ENCODE measurements around the gene PSMD12.
"Not testable (repeated sequence)": the region's sequence is repeated elsewhere in the genome, so short reads cannot be mapped to it uniquely, and the experiment has no call there.

The PSMD12 gene

GRCh38 chr17:67399676-67400075 lies 33.3 kb upstream of the PSMD12 start:
- Histone ChIP-seq H3K9ac (ENCODE audit: low read depth, low read length) (no peak overlapping the region), H3K36me3 (ENCODE audit: insufficient read depth, low read length) (no peaks in the 10 kb centered on the region), H3K4me1 (ENCODE audit: insufficient read depth, low read length) (peaks cover 17% of the 10 kb centered on the region), H3K9me3 (ENCODE audit: control insufficient read depth, insufficient read depth, low read length) (no peaks in the 10 kb centered on the region)

- Histone ChIP-seq H3K36me3 (ENCODE audit: insufficient read depth, low read length) (no peaks in the 10 kb centered on the region), H3K9ac (ENCODE audit: low read depth, low read length) (no peak overlapping the region), H3K4me1 (ENCODE audit: insufficient read depth, low read length) (peaks cover 4% of the 10 kb centered on the region), H3K9me3 (ENCODE audit: control insufficient read depth, insufficient read depth, low read length) (no peaks in the 10 kb centered on the region)
Observed at GRCh38 chr17:67393809-67394397, 27.5 kb upstream of the PSMD12 start.

DNA sequence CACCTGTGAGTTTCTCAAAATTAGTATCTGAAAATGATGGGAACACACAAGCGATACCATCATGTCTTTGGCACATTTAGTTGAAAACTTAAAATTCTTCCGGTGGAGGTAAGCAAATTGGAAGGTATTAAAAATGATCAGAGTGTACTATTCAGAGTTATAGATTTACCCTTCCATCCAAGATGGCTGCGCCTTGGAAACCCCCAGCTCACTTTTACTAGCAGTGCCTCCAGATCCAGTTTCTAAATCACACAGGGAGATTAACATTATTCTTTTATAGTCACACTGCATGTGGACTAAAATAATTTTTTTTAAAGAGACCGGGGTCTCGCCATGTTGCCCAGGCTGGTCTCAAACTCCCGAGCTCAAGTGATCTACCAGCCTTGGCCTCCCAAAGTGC lies 25.7 kb upstream of the PSMD12 start:
- peaks cover 4% of the 10 kb centered on the region for H3K4me1 ChIP-seq (ENCODE audit: insufficient read depth, low read length)
- no peak overlapping the region for H3K9ac ChIP-seq (ENCODE audit: low read depth, low read length)
- no peaks in the 10 kb centered on the region for H3K36me3 ChIP-seq (ENCODE audit: insufficient read depth, low read length)
- no peaks in the 10 kb centered on the region for H3K9me3 ChIP-seq (ENCODE audit: control insufficient read depth, insufficient read depth, low read length)

GRCh38 chr17:67390646-67391361 lies 24.4 kb upstream of the PSMD12 start:
- no peaks in the 10 kb centered on the region for H3K36me3 ChIP-seq (ENCODE audit: insufficient read depth, low read length)
- peaks cover 4% of the 10 kb centered on the region for H3K4me1 ChIP-seq (ENCODE audit: insufficient read depth, low read length)
- no peaks in the 10 kb centered on the region for H3K9me3 ChIP-seq (ENCODE audit: control insufficient read depth, insufficient read depth, low read length)
- no peak overlapping the region for H3K9ac ChIP-seq (ENCODE audit: low read depth, low read length)

DNA sequence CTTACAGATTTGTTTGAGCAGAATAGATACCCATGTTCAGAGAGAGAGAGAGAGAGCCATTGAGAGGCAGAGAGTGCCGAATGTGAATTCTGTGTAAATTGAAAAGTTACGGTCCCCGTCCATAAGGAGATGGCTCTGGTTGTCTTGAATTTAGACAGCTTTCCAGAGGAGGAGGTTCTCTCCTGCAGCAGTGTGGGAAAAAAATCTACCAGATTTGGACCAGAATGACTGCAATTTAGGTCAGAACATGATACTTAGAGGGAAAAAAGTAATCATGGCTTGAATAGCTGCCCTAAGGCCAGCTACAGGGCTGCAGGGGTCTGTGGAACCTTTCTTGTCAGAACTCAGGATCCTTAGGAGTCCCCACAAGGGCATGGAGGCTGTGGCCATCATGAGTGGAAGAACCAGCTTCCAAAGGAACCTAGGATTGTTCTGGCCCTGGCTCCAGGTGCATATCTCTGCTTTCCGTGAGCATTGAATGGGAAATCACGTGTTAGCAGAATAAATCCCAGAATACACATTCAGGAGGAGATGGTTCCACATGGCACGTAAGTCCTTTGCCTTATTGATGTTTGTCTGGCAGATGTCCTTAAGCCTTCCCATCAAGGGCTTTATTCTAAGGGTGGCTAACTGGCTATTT lies 23.7 kb upstream of the PSMD12 start:
- no peak overlapping the region for H3K9ac ChIP-seq (ENCODE audit: low read depth, low read length)
- no peaks in the 10 kb centered on the region for H3K36me3 ChIP-seq (ENCODE audit: insufficient read depth, low read length)
- peaks cover 4% of the 10 kb centered on the region for H3K4me1 ChIP-seq (ENCODE audit: insufficient read depth, low read length)
- no peaks in the 10 kb centered on the region; the same call in 1 of the 2 replicates for H3K9me3 ChIP-seq (ENCODE audit: control insufficient read depth, insufficient read depth, low read length)

DNA sequence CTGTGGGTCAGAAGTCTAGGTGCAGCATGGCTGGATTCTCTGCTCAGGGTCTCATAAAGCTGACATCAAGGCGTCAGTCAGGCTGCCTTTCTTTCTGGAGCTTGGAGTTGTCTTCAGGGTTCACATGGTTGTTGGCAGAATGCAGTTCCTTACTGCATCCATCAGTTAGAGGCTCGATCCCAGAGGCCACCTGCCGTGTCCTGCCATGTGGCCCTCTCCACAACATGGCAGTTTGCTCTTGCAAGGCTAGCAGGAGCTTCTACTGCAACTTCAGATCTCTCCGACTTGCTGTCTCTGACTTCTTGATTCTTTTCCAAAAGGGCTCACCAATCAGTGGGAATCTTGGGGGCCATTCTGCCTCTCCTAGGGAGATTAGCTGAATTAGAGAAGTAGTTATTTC lies 22.6 kb upstream of the PSMD12 start:
- Histone ChIP-seq H3K9ac (ENCODE audit: low read depth, low read length) (no peak overlapping the region), H3K4me1 (ENCODE audit: insufficient read depth, low read length) (peaks cover 4% of the 10 kb centered on the region), H3K9me3 (ENCODE audit: control insufficient read depth, insufficient read depth, low read length) (no peaks in the 10 kb centered on the region; the same call in 1 of the 2 replicates), H3K36me3 (ENCODE audit: insufficient read depth, low read length) (no peaks in the 10 kb centered on the region)

DNA sequence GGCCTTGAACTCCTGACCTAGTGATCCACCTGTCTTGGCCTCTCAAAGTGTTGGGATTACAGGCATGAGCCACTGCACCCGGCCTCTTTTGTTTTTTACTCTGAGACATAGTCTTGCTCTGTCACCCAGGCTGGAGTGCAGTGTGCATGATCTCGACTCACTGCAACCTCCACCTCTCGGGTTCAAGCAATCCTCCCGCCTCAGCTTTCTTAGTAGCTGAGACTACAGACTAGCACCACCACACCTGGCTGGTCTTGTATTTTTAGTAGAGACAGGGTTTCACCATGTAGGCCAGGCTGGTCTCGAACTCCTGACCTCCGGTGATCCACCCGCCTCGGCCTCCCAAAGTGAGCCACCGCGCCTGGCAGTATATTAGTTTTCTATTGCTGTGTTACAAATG lies 22.2 kb upstream of the PSMD12 start:
- not testable (repeated sequence) for H3K9ac ChIP-seq (ENCODE audit: low read depth, low read length); H3K4me1 ChIP-seq (ENCODE audit: insufficient read depth, low read length)

GRCh38 chr17:67386965-67387551 lies 20.7 kb upstream of the PSMD12 start:
- Histone ChIP-seq H3K9ac (ENCODE audit: low read depth, low read length) (no peak overlapping the region), H3K4me1 (ENCODE audit: insufficient read depth, low read length) (peaks cover 4% of the 10 kb centered on the region), H3K9me3 (ENCODE audit: control insufficient read depth, insufficient read depth, low read length) (no peaks in the 10 kb centered on the region; the same call in 1 of the 2 replicates), H3K36me3 (ENCODE audit: insufficient read depth, low read length) (no peaks in the 10 kb centered on the region)

More for the DNA sequence above, 22.2 kb upstream of the PSMD12 start:
- not testable (repeated sequence) for H3K9me3 ChIP-seq (ENCODE audit: control insufficient read depth, insufficient read depth, low read length); H3K36me3 ChIP-seq (ENCODE audit: insufficient read depth, low read length)

GRCh38 chr17:67385122-67385988 lies 19.0 kb upstream of the PSMD12 start:
- Histone ChIP-seq H3K36me3 (ENCODE audit: insufficient read depth, low read length) (no peaks in the 10 kb centered on the region), H3K9ac (ENCODE audit: low read depth, low read length) (no peak overlapping the region), H3K9me3 (ENCODE audit: control insufficient read depth, insufficient read depth, low read length) (no peaks in the 10 kb centered on the region; the same call in 1 of the 2 replicates), H3K4me1 (ENCODE audit: insufficient read depth, low read length) (peaks cover 2% of the 10 kb centered on the region)

- Histone ChIP-seq H3K4me1 (ENCODE audit: insufficient read depth, low read length) (peaks cover 8% of the 10 kb centered on the region; the same call in 1 of the 2 replicates), H3K36me3 (ENCODE audit: insufficient read depth, low read length) (no peaks in the 10 kb centered on the region), H3K9ac (ENCODE audit: low read depth, low read length) (no peak overlapping the region), H3K9me3 (ENCODE audit: control insufficient read depth, insufficient read depth, low read length) (no peaks in the 10 kb centered on the region; the same call in 1 of the 2 replicates)
Observed at GRCh38 chr17:67381929-67382257, 15.5 kb upstream of the PSMD12 start.

- peak overlapping the region; percentile 65 for H3K9ac ChIP-seq (ENCODE audit: low read depth, low read length)
- peaks cover 18% of the 10 kb centered on the region for H3K4me1 ChIP-seq (ENCODE audit: insufficient read depth, low read length)
- no peaks in the 10 kb centered on the region for H3K36me3 ChIP-seq (ENCODE audit: insufficient read depth, low read length)
- H3K9me3 ChIP-seq (ENCODE audit: control insufficient read depth, insufficient read depth, low read length), result no peaks in the 10 kb centered on the region
Observed at GRCh38 chr17:67379251-67379630, 12.9 kb upstream of the PSMD12 start.

- Histone ChIP-seq H3K36me3 (ENCODE audit: insufficient read depth, low read length) (no peaks in the 10 kb centered on the region), H3K9ac (ENCODE audit: low read depth, low read length) (peak overlapping the region; percentile 65), H3K4me1 (ENCODE audit: insufficient read depth, low read length) (peaks cover 18% of the 10 kb centered on the region), H3K9me3 (ENCODE audit: control insufficient read depth, insufficient read depth, low read length) (no peaks in the 10 kb centered on the region)
Observed at GRCh38 chr17:67378454-67379250, 12.3 kb upstream of the PSMD12 start.
